Panc1 (cell line): ENCODE measurements around the gene UGGT2. TPM values are rescaled to one million over a fixed set of nuclear protein-coding genes. Genes with fewer than 3 reads are reported as not detected.

Source experiments
- ATAC-seq: fragments of 200-7000 bp; cut with Tn5 transposase; 2 replicates; pipeline ENCODE4 v1.9.1; 2020; ENCODE audit warnings: mild to moderate bottlenecking, moderate library complexity
- Bru-seq: library from RNA; stranded (reverse); fragments of 400-500 nt; gene quantifications from one replicate; lab custom pipeline; 2021; lab: Mats Ljungman, UMichigan
- BruChase-seq, 2 experiments: library from RNA; stranded (reverse); fragments of 400-500 nt; gene quantifications; one replicate each; lab custom pipeline; 2021; lab: Mats Ljungman, UMichigan
- BruUV-seq: library from RNA; stranded (reverse); fragments of 400-500 nt; replicated peaks from 2 replicates; lab custom pipeline; 2021; lab: Mats Ljungman, UMichigan
- CTCF ChIA-PET: fragments of 300-600 bp; sonication (Branson Sonifier 250); formaldehyde crosslinking; loops from one replicate; lab custom pipeline; 2022; ENCODE audit warnings: antibody characterized with exemption; lab: Charles Lee
- POLR2A ChIA-PET: fragments of 300-600 bp; sonication (Branson Sonifier 250); formaldehyde crosslinking; loops from one replicate; lab custom pipeline; 2022; ENCODE audit warnings: antibody characterized with exemption; lab: Charles Lee
- DNase-seq: peaks from one replicate; pipeline ENCODE4 v3.0.0-alpha.2; 2010; ENCODE audit warnings: low read depth, low spot score
- H3K27ac ChIP-seq: 2 replicates; pipeline ENCODE4 v1.5.1; 2011; ENCODE audit warnings: mild to moderate bottlenecking, low read length, inconsistent platforms
- H3K27me3 ChIP-seq: fragments of 200-500 bp; sonication (Bioruptor generic); 2 replicates; pipeline ENCODE4 v1.6.0; 2014; ENCODE audit warnings: low read length, inconsistent platforms; ENCODE audit not compliant: control insufficient read depth, insufficient read depth
- H3K36me3 ChIP-seq: fragments of 200-500 bp; sonication (Bioruptor generic); 2 replicates; pipeline ENCODE4 v1.5.1; 2014; ENCODE audit warnings: inconsistent platforms, mild to moderate bottlenecking, low read length, moderate library complexity; ENCODE audit not compliant: control insufficient read depth, insufficient read depth
- H3K4me1 ChIP-seq: 2 replicates; pipeline ENCODE4 v1.5.1; 2011; ENCODE audit warnings: inconsistent platforms, mild to moderate bottlenecking, low read length, moderate library complexity; ENCODE audit not compliant: control insufficient read depth, insufficient read depth
- H3K4me3 ChIP-seq, 2 experiments: 2 replicates each; pipeline ENCODE4 v1.5.1; 2011 to 2012; ENCODE audit warnings: low read depth in 2 of 2, low read length in 2 of 2, mild to moderate bottlenecking in 2 of 2, inconsistent platforms in 1 of 2, moderate library complexity in 1 of 2
- H3K9me3 ChIP-seq: fragments of 200-500 bp; sonication (Bioruptor generic); 2 replicates; pipeline ENCODE4 v1.5.1; 2014; ENCODE audit warnings: low read depth, mild to moderate bottlenecking, inconsistent platforms, low read length, moderate library complexity; ENCODE audit not compliant: control insufficient read depth, insufficient read depth
- POLR2AphosphoS5 ChIP-seq: IDR thresholded peaks from 2 replicates; pipeline ENCODE4 v1.6.1; 2012; ENCODE audit warnings: mild to moderate bottlenecking, low read depth, low read length, moderate library complexity
- SIN3A ChIP-seq: IDR thresholded peaks from 2 replicates; pipeline ENCODE4 v1.6.1; 2012; ENCODE audit warnings: low read depth, mild to moderate bottlenecking, low read length, moderate library complexity, borderline replicate concordance; ENCODE audit not compliant: insufficient read depth
- TCF7L2 ChIP-seq: IDR thresholded peaks from 2 replicates; pipeline ENCODE4 v1.6.1; 2011; ENCODE audit warnings: mild to moderate bottlenecking, low read depth, low read length, inconsistent platforms
- in situ Hi-C: cut with HindIII; loops from 2 replicates; pipeline ENCODE4 v1.10.0; 2016; ENCODE audit warnings: low sequenced_read_pairs, low pct_unique_long_range_greater_than_20kb
- intact Hi-C: fragments of 100-400 bp; cut with micrococcal nuclease; formaldehyde crosslinking; loops from one replicate; pipeline ENCODE4 v1.10.0; 2022; ENCODE audit not compliant: unreplicated experiment
- long read RNA-seq: library from polyadenylated mRNA; unstranded; transcript quantifications from one replicate; pipeline ENCODE4 v2.0.0, GENCODE V29; 2021; ENCODE audit not compliant: unreplicated experiment
- polyA plus RNA-seq: library from polyadenylated mRNA; unstranded; fragments of >200 nt; gene quantifications from one replicate; pipeline ENCODE4 v1.2.1, GENCODE V29; 2012; ENCODE audit warnings: missing spikeins; ENCODE audit not compliant: insufficient read length
- total RNA-seq: library from RNA; stranded (reverse); gene quantifications from one replicate; pipeline ENCODE4 v1.2.1, GENCODE V29; 2021; ENCODE audit not compliant: unreplicated experiment
- TF ChIP-seq, protein P1 (sequence below): fragments of 450-650 bp; IDR thresholded peaks from 2 replicates; pipeline ENCODE4 v1.5.1; 2017; ENCODE audit warnings: mild to moderate bottlenecking
- TF ChIP-seq, protein P2 (sequence below), 2 experiments: IDR thresholded peaks; 2 replicates each; pipeline ENCODE4 v1.6.1; 2011 to 2012; ENCODE audit warnings: low read depth in 2 of 2, control low read depth in 1 of 2, low read length in 1 of 2, mild to moderate bottlenecking in 1 of 2, moderate library complexity in 1 of 2; ENCODE audit not compliant: insufficient read depth in 1 of 2

Gene UGGT2
- total RNA-seq (22.9 TPM), Bru-seq, nascent RNA (percentile 74 among the genes with signal in this experiment), BruChase-seq, experiment 1, labeled RNA remaining after a 2-hour chase (percentile 76 among the genes with signal in this experiment), BruChase-seq, experiment 2, labeled RNA remaining after a 6-hour chase (percentile 61 among the genes with signal in this experiment)
- 7.4 TPM for polyA plus RNA-seq
- long read RNA-seq, full-length matches to known transcripts: 19 of 48 reads
- long read RNA-seq, partial matches to known transcripts: 19 of 48 reads
- long read RNA-seq, other reads (novel, unspliced or antisense): 10 of 48 reads

DNA sequence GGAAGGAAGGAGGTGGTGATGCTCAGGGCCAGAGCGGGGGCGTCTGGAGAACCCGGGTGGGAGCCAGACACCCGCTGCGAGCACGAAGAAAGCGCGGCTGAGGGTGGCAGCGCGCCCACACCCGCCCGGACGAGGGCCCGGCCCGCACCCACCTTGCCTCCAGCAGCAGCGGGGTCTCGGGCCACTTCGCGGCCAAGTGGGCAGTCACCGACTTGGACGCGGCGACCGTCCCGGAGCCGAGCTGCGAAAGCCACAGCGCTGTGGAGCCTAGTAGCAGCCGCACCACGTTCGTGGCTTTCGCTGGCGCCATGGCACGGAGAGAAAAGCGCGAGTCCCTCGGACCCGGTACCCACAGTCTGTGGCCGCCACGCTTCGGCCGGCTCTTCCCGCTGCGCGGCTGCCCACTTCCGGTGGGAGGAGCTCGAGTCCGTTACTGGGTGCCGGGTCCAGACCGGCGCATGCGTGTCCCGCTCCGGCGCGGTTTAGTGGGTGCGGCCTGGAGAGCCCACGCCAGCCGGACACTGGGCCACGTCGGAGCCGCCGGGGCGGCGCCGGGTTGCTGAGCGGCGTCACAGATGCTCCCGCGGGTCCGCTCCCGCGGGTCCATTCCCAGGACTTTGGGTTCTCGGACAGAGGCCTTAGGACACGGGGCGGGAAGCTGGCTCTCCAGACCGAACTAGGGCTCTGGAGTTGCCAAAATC lies at the start of gene UGGT2:
UGGT2 (minus strand) TSS at position 399 of the 701 bp plus-strand sequence; CDS start at position 310, 89 bp downstream.
- H3K9me3 ChIP-seq: no peaks in the 10 kb centered on the region
- no TSS peak for BruUV-seq
- ChIA-PET POLR2A (no interaction called here), CTCF (interaction anchor here (1.4 kb wide), 1 partner anchor 33 kb away, joined by 6 read pairs; no protein-coding TSS in a partner anchor)
- in situ Hi-C loops (no loop called here), intact Hi-C loops (no loop called here)
- no peaks in the 10 kb centered on the region for H3K4me1 ChIP-seq
- no peaks in the 10 kb centered on the region for H3K36me3 ChIP-seq
- peak within 1 kb of the TSS; percentile 84 for H3K27ac ChIP-seq
- H3K27me3 ChIP-seq: peaks cover 2% of the 10 kb centered on the region; the same call in 1 of the 2 replicates
- H3K4me3 ChIP-seq: peak within 1 kb of the TSS; percentile 86 to 92
- DNase-seq: no peak
- peak; percentile 100 for ATAC-seq
- TF ChIP-seq TCF7L2 (no peak), POLR2AphosphoS5 (peak; percentile 73), SIN3A (0 out of 2 replicates have a peak, but pooled peaks have one; percentile 25)
- TF ChIP-seq, protein P1, sequence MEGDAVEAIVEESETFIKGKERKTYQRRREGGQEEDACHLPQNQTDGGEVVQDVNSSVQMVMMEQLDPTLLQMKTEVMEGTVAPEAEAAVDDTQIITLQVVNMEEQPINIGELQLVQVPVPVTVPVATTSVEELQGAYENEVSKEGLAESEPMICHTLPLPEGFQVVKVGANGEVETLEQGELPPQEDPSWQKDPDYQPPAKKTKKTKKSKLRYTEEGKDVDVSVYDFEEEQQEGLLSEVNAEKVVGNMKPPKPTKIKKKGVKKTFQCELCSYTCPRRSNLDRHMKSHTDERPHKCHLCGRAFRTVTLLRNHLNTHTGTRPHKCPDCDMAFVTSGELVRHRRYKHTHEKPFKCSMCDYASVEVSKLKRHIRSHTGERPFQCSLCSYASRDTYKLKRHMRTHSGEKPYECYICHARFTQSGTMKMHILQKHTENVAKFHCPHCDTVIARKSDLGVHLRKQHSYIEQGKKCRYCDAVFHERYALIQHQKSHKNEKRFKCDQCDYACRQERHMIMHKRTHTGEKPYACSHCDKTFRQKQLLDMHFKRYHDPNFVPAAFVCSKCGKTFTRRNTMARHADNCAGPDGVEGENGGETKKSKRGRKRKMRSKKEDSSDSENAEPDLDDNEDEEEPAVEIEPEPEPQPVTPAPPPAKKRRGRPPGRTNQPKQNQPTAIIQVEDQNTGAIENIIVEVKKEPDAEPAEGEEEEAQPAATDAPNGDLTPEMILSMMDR: no peak
- TF ChIP-seq, protein P2, sequence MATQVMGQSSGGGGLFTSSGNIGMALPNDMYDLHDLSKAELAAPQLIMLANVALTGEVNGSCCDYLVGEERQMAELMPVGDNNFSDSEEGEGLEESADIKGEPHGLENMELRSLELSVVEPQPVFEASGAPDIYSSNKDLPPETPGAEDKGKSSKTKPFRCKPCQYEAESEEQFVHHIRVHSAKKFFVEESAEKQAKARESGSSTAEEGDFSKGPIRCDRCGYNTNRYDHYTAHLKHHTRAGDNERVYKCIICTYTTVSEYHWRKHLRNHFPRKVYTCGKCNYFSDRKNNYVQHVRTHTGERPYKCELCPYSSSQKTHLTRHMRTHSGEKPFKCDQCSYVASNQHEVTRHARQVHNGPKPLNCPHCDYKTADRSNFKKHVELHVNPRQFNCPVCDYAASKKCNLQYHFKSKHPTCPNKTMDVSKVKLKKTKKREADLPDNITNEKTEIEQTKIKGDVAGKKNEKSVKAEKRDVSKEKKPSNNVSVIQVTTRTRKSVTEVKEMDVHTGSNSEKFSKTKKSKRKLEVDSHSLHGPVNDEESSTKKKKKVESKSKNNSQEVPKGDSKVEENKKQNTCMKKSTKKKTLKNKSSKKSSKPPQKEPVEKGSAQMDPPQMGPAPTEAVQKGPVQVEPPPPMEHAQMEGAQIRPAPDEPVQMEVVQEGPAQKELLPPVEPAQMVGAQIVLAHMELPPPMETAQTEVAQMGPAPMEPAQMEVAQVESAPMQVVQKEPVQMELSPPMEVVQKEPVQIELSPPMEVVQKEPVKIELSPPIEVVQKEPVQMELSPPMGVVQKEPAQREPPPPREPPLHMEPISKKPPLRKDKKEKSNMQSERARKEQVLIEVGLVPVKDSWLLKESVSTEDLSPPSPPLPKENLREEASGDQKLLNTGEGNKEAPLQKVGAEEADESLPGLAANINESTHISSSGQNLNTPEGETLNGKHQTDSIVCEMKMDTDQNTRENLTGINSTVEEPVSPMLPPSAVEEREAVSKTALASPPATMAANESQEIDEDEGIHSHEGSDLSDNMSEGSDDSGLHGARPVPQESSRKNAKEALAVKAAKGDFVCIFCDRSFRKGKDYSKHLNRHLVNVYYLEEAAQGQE (IDR thresholded peaks at IDR 0.05; ENCODE audit: insufficient read depth in 1 of 2, low read depth in 2 of 2, low read length in 1 of 2): peak in 1 of 2 experiments; percentile 23; a peak in 1 of 4 replicates

- H3K4me1 ChIP-seq: no peaks in the 10 kb centered on the region
- intact Hi-C loops: no loop called here
- H3K4me3 ChIP-seq: no peak overlapping the region
- ChIA-PET POLR2A (no interaction called here), CTCF (no interaction called here)
- in situ Hi-C loops: no loop called here
- H3K27me3 ChIP-seq: peaks cover 5% of the 10 kb centered on the region; the same call in 1 of the 2 replicates
- ATAC-seq (no peak), DNase-seq (no peak)
- no TSS peak for BruUV-seq
- H3K9me3 ChIP-seq: no peaks in the 10 kb centered on the region
- no peak for TF ChIP-seq POLR2AphosphoS5
- TF ChIP-seq TCF7L2: no peak
- TF ChIP-seq, protein P1: no peak
- TF ChIP-seq, protein P2 (IDR thresholded peaks at IDR 0.05; ENCODE audit: insufficient read depth in 1 of 2, low read depth in 2 of 2, low read length in 1 of 2): no peak
- TF ChIP-seq SIN3A: no peak
- no peaks in the 10 kb centered on the region for H3K36me3 ChIP-seq
- no peak overlapping the region for H3K27ac ChIP-seq
These were observed 47.4 kb upstream of the UGGT2 start for GRCh38 chr13:96100457-96101220.
